Endothelial cell of umbilical vein (primary cell): ENCODE data around the gene TMEM164.

Source experiments
- CTCF ChIP-seq, 2 donors: IDR thresholded peaks; 1 replicate in 1 of 2; 2 replicates in 1 of 2; pipeline ENCODE4 v1.5.1; 2011; ENCODE audit warnings: low read length in 2 of 2, mild to moderate bottlenecking in 2 of 2, moderate library complexity in 2 of 2, control low read depth in 1 of 2, inconsistent platforms in 1 of 2, low read depth in 1 of 2; ENCODE audit not compliant: insufficient read depth in 1 of 2; ENCODE audit errors: extremely low read depth in 1 of 2
- TF ChIP-seq, protein P1 (sequence below): IDR thresholded peaks from 2 replicates; pipeline ENCODE4 v1.6.1; 2011; ENCODE audit not compliant: insufficient read depth, insufficient read length

DNA sequence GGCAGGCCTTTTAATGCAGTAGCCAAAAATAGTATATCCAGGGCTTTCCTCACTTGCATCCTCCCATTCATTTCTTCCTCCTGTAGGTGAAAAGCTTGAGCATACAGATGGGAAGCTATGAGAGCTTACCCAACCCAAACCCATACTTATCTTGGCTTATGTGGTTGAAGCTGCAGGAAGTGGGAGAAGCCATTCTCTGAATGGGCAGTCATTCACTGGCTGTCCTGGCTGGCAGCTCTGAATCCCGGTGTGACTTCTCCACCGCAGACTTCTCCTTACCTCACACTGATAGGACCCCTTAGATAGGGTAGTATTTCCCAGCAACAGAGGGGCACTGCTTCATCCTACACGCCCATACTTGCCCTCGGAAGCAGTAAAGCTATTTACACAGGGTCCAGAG, 189.6 kb downstream of the TMEM164 start:
- no peak for TF ChIP-seq CTCF (IDR thresholded peaks at IDR 0.05; ENCODE audit: extremely low read depth in 1 of 2, insufficient read depth in 1 of 2, low read depth in 1 of 2, low read length in 2 of 2)
- TF ChIP-seq, protein P1, sequence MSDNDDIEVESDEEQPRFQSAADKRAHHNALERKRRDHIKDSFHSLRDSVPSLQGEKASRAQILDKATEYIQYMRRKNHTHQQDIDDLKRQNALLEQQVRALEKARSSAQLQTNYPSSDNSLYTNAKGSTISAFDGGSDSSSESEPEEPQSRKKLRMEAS: no peak
